Mucosa of stomach (tissue), 1 donor: ENCODE results near the gene SPAG5.

Experiments used
- H3K27me3 ChIP-seq: one replicate; pipeline ENCODE4 v1.7.0; 2013; ENCODE audit warnings: mild to moderate bottlenecking, low read length; ENCODE audit not compliant: control insufficient read depth, insufficient read depth
- H3K36me3 ChIP-seq: one replicate; pipeline ENCODE4 v1.7.0; 2013; ENCODE audit warnings: low read length; ENCODE audit not compliant: control insufficient read depth, insufficient read depth
- H3K4me1 ChIP-seq: one replicate; pipeline ENCODE4 v1.7.0; 2013; ENCODE audit warnings: mild to moderate bottlenecking, low read length; ENCODE audit not compliant: control insufficient read depth, insufficient read depth
- H3K4me3 ChIP-seq: one replicate; pipeline ENCODE4 v1.7.0; 2013; ENCODE audit warnings: low read length
- H3K9ac ChIP-seq: one replicate; pipeline ENCODE4 v1.7.0; 2013; ENCODE audit warnings: mild to moderate bottlenecking, low read length, moderate library complexity
- H3K9me3 ChIP-seq: one replicate; pipeline ENCODE4 v1.7.0; 2013; ENCODE audit warnings: mild to moderate bottlenecking, low read length, moderate library complexity; ENCODE audit not compliant: control insufficient read depth
- donor health status: Pancreatic carcinoma.

The SPAG5 gene

DNA sequence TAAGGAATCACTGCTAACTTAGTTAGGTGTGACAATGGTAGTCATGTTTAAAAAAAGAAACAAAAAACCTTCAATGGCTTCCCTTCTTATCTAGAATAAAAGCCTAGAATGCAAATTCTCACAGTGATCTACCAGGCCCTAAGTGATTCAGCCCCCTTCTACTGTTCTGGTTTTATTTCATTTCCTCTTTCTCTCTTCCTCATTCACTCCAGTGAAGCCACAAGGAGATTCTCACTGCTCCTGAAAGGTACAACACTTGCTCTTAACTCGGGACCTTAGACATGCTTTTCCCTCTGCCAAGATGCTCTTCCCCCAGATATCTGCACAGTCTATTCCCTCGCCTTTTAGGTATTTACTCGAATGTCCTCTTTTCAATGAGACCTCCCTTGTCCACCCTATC, 31.2 kb downstream of the SPAG5 start:
- Histone ChIP-seq H3K4me3 (no peak overlapping the region), H3K4me1 (peaks cover 9% of the 10 kb centered on the region), H3K27me3 (no peaks in the 10 kb centered on the region), H3K36me3 (no peaks in the 10 kb centered on the region), H3K9ac (no peak overlapping the region), H3K9me3 (no peaks in the 10 kb centered on the region)

DNA sequence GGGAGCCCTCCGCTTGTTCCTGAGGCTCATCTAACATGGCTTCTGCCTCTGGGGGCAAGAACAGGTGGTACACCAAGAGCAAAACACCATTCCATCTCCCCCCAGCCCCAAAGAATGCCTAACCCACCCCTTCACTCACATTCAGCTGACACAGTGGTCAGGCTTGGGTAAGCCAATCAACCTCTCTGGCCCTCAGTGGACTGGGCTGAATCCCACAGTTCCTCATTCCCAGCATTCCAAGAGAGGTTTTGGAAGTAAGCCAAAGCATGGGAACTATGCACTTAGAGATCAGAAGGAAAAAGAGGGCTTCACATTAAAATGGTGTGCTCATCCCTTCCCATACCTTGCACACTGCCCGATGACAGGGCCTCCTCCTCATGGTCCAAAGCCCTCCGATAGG, 35.4 kb downstream of the SPAG5 start:
- Histone ChIP-seq H3K36me3 (peaks cover 2% of the 10 kb centered on the region), H3K4me3 (no peak overlapping the region), H3K9ac (no peak overlapping the region), H3K9me3 (no peaks in the 10 kb centered on the region), H3K27me3 (no peaks in the 10 kb centered on the region), H3K4me1 (no peaks in the 10 kb centered on the region)

DNA sequence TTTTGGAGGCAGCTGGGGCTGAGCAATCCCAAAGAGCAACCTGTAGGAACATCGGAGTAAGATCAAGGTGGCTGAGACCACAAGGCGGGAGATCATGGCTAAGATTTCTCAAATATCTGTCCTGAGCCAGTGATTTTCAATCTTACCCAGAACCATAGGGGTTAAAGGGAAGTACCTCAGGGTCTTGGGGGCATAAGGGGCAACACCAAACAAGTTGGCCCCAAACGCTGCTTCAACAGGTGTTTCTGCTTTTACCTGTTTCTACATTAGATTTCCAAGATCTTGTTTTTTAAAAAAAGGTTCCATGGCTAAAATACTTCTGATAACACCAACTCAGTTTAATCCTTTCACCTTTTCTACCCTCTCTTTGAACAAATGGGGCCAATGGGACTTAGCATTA, 43.8 kb downstream of the SPAG5 start:
- H3K9ac ChIP-seq = no peak overlapping the region
- no peaks in the 10 kb centered on the region for H3K9me3 ChIP-seq
- peaks cover 15% of the 10 kb centered on the region for H3K4me1 ChIP-seq
- peaks cover 26% of the 10 kb centered on the region for H3K36me3 ChIP-seq
- no peak overlapping the region for H3K4me3 ChIP-seq
- no peaks in the 10 kb centered on the region for H3K27me3 ChIP-seq

DNA sequence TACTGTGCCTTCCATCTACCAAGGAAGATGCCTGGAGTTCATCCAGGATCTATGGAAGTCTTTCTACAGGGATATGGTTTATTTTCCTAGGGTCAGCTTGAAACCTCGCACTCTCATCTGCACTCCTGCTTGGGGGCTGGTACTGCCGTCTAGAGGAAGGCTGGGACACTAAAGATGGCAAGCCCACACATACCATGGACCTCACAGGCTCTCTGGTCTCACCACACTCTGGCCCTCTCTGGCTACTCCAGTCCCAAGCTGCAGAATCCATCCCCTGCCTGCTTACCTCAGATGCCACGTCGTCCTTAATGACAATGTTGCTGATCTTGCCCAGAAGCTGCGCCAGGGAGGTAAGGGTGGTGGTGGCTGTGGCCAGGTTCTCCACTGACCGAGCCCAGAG, 44.3 kb downstream of the SPAG5 start:
- H3K27me3 ChIP-seq = no peaks in the 10 kb centered on the region
- no peak overlapping the region for H3K9ac ChIP-seq
- H3K9me3 ChIP-seq = no peaks in the 10 kb centered on the region
- peaks cover 26% of the 10 kb centered on the region for H3K36me3 ChIP-seq
- no peak overlapping the region for H3K4me3 ChIP-seq
- peaks cover 15% of the 10 kb centered on the region for H3K4me1 ChIP-seq

DNA sequence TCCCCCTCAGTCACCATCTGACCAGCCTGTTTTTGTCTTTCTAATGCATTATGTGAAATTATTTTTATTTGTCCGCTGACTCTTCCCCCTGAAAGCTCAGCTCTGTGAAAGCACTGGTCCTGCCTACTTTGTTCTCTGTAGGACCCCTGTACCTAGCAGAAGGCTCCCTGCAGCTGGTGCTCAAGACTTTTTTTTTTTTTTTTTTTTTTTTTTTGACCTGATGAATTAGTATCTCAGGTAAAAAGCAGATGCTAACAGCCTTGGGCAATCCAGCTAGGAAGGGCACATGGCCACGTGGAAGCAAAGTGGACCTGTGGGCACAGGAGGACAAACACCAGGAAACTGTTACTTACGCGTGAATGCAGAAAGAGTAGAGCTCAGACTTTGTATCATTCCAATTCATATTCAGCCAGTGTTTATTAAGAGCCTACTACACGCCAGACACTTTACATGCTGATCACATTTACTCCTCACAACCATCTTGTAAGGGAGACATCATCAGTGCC, 45.8 kb downstream of the SPAG5 start:
- Histone ChIP-seq H3K9me3 (no peaks in the 10 kb centered on the region), H3K36me3 (peaks cover 20% of the 10 kb centered on the region), H3K27me3 (no peaks in the 10 kb centered on the region), H3K4me3 (no peak overlapping the region), H3K4me1 (peaks cover 19% of the 10 kb centered on the region), H3K9ac (no peak overlapping the region)

DNA sequence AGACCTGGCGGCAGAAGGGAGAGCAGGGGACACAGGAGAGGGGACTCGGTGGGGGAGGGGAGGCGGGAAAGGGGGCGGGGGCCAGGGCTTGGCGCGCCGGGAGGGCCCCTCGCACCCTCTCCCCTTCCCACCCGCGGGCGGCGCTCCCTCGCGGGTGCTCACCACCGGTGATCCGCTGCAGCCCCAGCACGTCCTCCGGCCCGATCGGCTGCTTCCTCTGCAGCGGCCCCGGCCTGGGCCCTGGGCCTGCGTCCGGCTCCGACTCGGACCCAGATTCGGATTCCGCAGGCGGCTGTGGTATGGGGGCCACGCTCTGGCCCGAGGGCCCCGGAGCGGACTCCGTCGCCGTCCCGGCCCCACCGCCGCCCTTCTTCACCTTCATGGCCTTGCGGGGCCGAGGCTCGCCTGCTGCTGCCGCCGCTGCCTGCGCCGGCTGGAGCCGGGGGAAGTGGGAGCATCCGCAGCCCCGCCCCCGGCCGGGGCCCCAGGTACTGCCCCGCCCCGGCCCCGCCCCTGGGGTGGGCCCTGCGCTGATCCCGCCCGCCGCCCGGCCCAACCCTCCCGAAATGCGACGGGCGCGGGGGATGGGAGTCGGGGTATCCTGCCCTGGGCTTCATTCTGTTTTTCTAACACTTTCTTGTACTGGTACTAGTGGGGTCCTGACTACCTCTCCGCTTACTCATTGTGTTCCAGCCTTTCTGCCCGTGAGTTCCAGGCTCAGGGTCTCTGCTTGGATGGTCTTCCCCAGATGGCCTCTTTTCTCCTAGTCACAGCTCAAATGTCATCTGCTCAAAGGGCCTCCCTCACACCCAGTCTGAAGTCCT, 46.4 kb downstream of the SPAG5 start, which contains the start of gene UNC119:
UNC119 (minus strand) TSS at position 449 of the 824 bp plus-strand sequence; CDS start at position 382, 67 bp downstream.
- Histone ChIP-seq H3K9me3 (no peaks in the 10 kb centered on the region), H3K9ac (peak within 1 kb of the TSS; percentile 58), H3K4me3 (no peak within 1 kb of the TSS), H3K4me1 (peaks cover 19% of the 10 kb centered on the region), H3K27me3 (no peaks in the 10 kb centered on the region), H3K36me3 (peaks cover 13% of the 10 kb centered on the region)

DNA sequence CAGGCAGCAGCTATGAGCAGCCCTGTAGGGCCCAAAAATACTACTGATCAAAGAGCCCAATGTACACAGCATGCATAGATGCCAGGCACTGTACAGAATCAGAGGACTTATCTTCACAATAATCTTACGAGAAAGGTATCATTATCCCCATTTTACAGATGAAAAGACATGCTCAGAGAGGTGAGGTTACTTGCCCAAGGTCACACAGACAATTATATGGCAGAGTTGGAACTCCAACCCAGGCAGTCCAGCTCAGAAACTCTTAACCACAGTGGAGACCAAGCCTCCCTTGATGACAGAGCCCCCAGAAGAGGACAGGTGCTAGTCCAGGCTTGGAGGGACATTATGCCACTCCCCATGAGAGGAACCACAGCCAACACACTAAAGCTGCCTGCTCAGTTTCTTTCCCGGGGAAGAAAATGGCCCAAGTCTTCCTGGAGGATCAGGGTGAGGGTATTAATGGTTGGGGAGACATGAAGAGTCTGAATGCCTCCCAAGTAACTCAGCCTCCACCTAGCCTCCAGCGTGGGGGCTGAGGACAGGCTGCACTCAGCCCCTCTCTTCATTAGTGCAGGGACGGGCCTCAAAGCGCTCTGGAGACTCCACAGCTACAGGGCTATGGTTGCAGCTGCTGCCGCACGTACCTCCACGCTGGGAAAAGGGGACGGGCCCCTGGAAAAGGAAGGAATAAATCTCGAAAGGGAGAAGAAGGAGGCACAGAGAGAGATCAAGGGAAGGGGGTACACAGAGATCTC, 47.2 kb downstream of the SPAG5 start:
- Histone ChIP-seq H3K27me3 (no peaks in the 10 kb centered on the region), H3K9ac (peak overlapping the region; percentile 58), H3K4me1 (peaks cover 19% of the 10 kb centered on the region), H3K4me3 (no peak overlapping the region), H3K36me3 (peaks cover 12% of the 10 kb centered on the region), H3K9me3 (no peaks in the 10 kb centered on the region)

DNA sequence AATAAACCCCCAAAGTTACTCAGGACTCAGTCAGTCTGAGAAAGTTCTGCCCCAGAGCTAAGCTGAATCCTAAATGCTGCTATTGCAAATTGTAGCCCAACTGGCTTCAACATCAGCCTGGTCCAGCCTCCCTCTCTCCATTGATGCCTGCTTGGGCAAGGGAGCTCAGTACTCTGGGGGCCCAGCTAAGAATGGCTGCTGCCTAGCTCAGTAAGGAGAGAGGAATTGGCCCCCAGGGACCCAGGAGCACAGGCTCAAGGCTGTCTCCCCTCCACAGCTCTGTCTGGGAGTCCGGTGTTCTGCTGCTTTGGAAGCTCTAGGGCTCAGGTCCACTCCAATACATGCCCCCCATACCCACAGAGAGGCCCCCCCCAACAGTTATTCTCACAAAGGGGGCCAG, 48.0 kb downstream of the SPAG5 start:
- no peak overlapping the region for H3K4me3 ChIP-seq
- H3K4me1 ChIP-seq = peaks cover 19% of the 10 kb centered on the region
- H3K9ac ChIP-seq = no peak overlapping the region
- H3K27me3 ChIP-seq = no peaks in the 10 kb centered on the region
- no peaks in the 10 kb centered on the region for H3K9me3 ChIP-seq
- H3K36me3 ChIP-seq = peaks cover 12% of the 10 kb centered on the region

DNA sequence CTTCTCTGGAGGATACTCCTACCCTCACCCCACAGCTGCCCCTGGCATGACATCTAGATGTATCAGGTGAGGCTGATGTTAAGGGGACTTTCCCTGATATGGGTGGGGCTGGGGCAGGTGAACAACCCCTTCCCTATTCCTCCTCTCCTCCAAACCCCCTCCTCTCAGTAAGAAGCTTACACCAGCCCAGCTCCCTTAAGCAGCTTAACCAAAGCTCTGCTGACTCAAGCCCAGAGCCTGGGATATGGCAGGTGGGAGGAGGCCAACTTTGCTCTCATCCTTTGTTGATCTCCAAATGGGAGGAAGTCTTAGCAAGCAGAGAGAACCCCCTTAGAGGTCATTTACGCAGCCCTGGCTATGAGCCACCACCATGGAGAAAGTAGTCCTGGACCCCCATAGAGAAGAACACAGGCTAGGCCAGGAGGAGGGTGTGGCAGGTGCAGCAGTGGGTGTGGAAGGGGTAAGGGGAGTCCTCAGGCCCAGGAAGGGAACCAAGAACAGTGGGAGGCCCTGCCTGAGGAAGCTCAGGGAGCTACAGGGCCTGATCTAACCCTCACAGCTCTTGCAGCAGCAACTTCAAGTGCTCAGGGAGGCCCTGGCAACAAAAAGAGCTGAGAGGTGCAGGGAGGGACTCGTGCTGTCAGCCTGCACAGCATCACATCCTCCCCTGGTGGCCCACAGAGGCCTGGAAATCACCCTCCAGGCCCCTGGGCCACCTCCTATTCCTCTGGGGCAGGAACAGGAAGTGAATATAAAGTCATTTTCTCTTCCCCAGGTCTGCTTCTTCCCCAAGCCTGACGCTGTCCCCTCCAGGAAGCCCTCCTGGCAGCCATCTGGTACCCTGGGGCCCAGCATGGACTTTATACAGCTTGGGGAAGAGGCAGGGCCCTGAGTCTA, 49.3 kb downstream of the SPAG5 start:
- Histone ChIP-seq H3K9me3 (no peaks in the 10 kb centered on the region), H3K9ac (no peak overlapping the region), H3K4me3 (no peak overlapping the region), H3K27me3 (no peaks in the 10 kb centered on the region), H3K36me3 (peaks cover 9% of the 10 kb centered on the region), H3K4me1 (peaks cover 19% of the 10 kb centered on the region)

DNA sequence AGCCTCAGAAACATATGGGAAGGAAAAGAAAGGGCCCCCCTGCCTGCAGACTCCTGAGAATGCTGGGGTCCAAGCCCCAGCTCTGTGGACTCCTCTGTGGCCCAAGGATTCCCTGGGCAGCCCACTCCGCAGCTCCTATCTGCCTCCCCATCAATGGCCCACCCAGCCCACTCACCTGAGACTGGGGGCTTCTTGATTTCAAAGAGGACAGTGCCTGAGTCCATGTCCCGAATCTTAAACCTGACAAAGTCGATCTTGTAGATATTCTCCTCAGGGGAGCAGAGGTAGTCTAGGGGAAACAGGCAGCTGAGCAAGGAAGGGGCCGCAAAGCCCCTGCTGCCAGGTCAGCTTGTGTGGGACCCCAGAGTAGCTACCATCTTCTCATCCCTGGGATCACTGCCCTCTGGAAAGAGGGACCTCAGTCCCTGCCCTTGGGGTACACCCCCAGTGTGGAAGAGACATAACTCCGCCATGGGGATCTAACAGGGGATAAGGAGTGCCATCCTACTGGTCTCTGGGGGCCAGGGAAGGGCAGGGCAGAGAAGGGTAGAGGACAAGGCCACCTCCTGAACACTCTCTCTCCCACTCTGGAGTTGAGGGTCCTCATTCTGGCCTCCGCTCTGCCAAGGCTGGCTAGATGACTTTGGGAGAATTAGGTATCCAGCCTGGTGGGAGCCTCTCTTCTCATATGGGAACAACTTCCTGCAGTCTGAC, 50.3 kb downstream of the SPAG5 start:
- H3K36me3 ChIP-seq = no peaks in the 10 kb centered on the region
- H3K4me1 ChIP-seq = peaks cover 16% of the 10 kb centered on the region
- H3K9me3 ChIP-seq = no peaks in the 10 kb centered on the region
- H3K9ac ChIP-seq = no peak overlapping the region
- H3K4me3 ChIP-seq = no peak overlapping the region
- H3K27me3 ChIP-seq = no peaks in the 10 kb centered on the region
